Head of caudate nucleus (tissue), 42 donors: ENCODE results near the gene ZZZ3.
A peak's percentile ranks its signal among the peaks of the same experiment; 100 is the strongest.
"Not testable (repeated sequence)": the region's sequence is repeated elsewhere in the genome, so short reads cannot be mapped to it uniquely, and the experiment has no call there.

Source experiments
- DNase-seq, 42 donors: peaks; one replicate each; pipeline versions ENCODE4 v3.0.0 to v3.0.0-alpha.2; 2020 to 2021; ENCODE audit warnings: mixed read lengths in 7 of 42
- intact Hi-C: fragments of 100-400 bp; cut with DNase I; formaldehyde crosslinking; loops from one replicate; pipeline ENCODE4 v1.15.0; 2022

Gene ZZZ3

GRCh38 chr1:77682460-77683159, at the start of gene ZZZ3:
ZZZ3 (minus strand) TSS chr1:77682658; CDS start chr1:77633354, 49,304 bp downstream.
- intact Hi-C loops = loop anchor here (5.0 kb wide), 4 partner anchors 145 to 535 kb away; partner anchors contain the start of genes AK5 and PIGK

GRCh38 chr1:77732090-77732489, 49.6 kb upstream of the ZZZ3 start:
- intact Hi-C loops = no loop called here

More at GRCh38 chr1:77682460-77683159, at the start of gene ZZZ3:
- DNase-seq = peak; percentile 81 to 95 (median 90)

GRCh38 chr1:77725706-77726105, 43.2 kb upstream of the ZZZ3 start:
- no peak for DNase-seq
- intact Hi-C loops = no loop called here

More at GRCh38 chr1:77732090-77732489, 49.6 kb upstream of the ZZZ3 start:
- no peak for DNase-seq

GRCh38 chr1:77718181-77718580, 35.7 kb upstream of the ZZZ3 start:
- intact Hi-C loops = no loop called here
- no peak for DNase-seq

- DNase-seq = no peak
- intact Hi-C loops = no loop called here
These were observed 33.6 kb upstream of the ZZZ3 start for GRCh38 chr1:77716065-77716464.

GRCh38 chr1:77709727-77710126, 27.3 kb upstream of the ZZZ3 start:
- intact Hi-C loops = no loop called here

GRCh38 chr1:77706321-77706720, 23.9 kb upstream of the ZZZ3 start:
- DNase-seq = no peak
- intact Hi-C loops = no loop called here

More at GRCh38 chr1:77709727-77710126, 27.3 kb upstream of the ZZZ3 start:
- no peak for DNase-seq

- DNase-seq = no peak
These were observed 22.3 kb upstream of the ZZZ3 start for GRCh38 chr1:77704736-77705135.

GRCh38 chr1:77699673-77700072, 17.2 kb upstream of the ZZZ3 start:
- DNase-seq, intact Hi-C loops: not testable (repeated sequence)

More at GRCh38 chr1:77704736-77705135, 22.3 kb upstream of the ZZZ3 start:
- intact Hi-C loops = no loop called here

- intact Hi-C loops = no loop called here
- DNase-seq = no peak
These were observed 15.0 kb upstream of the ZZZ3 start for GRCh38 chr1:77697441-77697840.

- intact Hi-C loops = no loop called here
- no peak for DNase-seq
These were observed 6.5 kb upstream of the ZZZ3 start for GRCh38 chr1:77688939-77689338.

- intact Hi-C loops = no loop called here
These were observed 5.1 kb upstream of the ZZZ3 start for GRCh38 chr1:77687519-77687906.

GRCh38 chr1:77686796-77687518, 4.5 kb upstream of the ZZZ3 start:
- DNase-seq = no peak
- intact Hi-C loops = no loop called here

More at GRCh38 chr1:77687519-77687906, 5.1 kb upstream of the ZZZ3 start:
- DNase-seq = peak in 2 of 42 donors; percentile 14 to 44

- peak; percentile 76 to 98 (median 93) for DNase-seq
- intact Hi-C loops = loop anchor here (5.0 kb wide), 4 partner anchors 146 to 536 kb away; partner anchors contain the start of genes AK5 and PIGK
These were observed 996 bp upstream of the ZZZ3 start for GRCh38 chr1:77683160-77684148.

- no peak for DNase-seq
- intact Hi-C loops = loop anchor here (5.0 kb wide), 4 partner anchors 143 to 533 kb away; partner anchors contain the start of genes AK5 and PIGK
These were observed 2.3 kb downstream of the ZZZ3 start for GRCh38 chr1:77680173-77680572.

GRCh38 chr1:77678660-77679610, 3.5 kb downstream of the ZZZ3 start:
- DNase-seq = no peak
- intact Hi-C loops = no loop called here

- DNase-seq, intact Hi-C loops: not testable (repeated sequence)
These were observed 7.7 kb downstream of the ZZZ3 start for GRCh38 chr1:77674807-77675206.
